K562 (cell line): ENCODE measurements around the gene GAL3ST3. TPM values are rescaled to one million over a fixed set of nuclear protein-coding genes. Genes with fewer than 3 reads are reported as not detected.

Experiments used
- CREM ChIP-seq: IDR thresholded peaks from 2 replicates; pipeline ENCODE4 v1.6.1; 2014; ENCODE audit warnings: antibody characterized with exemption, low read depth
- DACH1 ChIP-seq: fragments of 450-650 bp; IDR thresholded peaks from 2 replicates; pipeline ENCODE4 v1.6.1; 2018; ENCODE audit not compliant: partially characterized antibody
- EGR1 ChIP-seq: fragments of 450-650 bp; conservative IDR thresholded peaks from 2 replicates; pipeline ENCODE4 v1.6.1; 2017; ENCODE audit warnings: mild to moderate bottlenecking
- GATAD2B ChIP-seq: fragments of 450-650 bp; IDR thresholded peaks from 2 replicates; pipeline ENCODE4 v1.6.1; 2017; ENCODE audit warnings: mild to moderate bottlenecking, borderline replicate concordance
- HCFC1 ChIP-seq: IDR thresholded peaks from 2 replicates; pipeline ENCODE4 v1.6.1; 2012; ENCODE audit warnings: low read depth, low read length, improper control_type of control experiment
- HOMEZ ChIP-seq: fragments of 250-450 bp; sonication (Bioruptor Pico); IDR thresholded peaks from 2 replicates; pipeline ENCODE4 v1.4.0; 2020; ENCODE audit warnings: mild to moderate bottlenecking, moderate library complexity
- KLF13 ChIP-seq: fragments of 450-650 bp; IDR thresholded peaks from 2 replicates; pipeline ENCODE4 v1.6.1; 2016; ENCODE audit warnings: missing genetic modification characterization, low read depth, mild to moderate bottlenecking, missing compliant biosample characterization, moderate library complexity, borderline replicate concordance
- L3MBTL2 ChIP-seq: fragments of 450-650 bp; IDR thresholded peaks from 2 replicates; pipeline ENCODE4 v1.6.1; 2016; ENCODE audit warnings: mild to moderate bottlenecking, moderate library complexity
- LARP7 ChIP-seq: fragments of 450-650 bp; IDR thresholded peaks from 2 replicates; pipeline ENCODE4 v1.6.1; 2016
- NCOA4 ChIP-seq: fragments of 450-650 bp; IDR thresholded peaks from 2 replicates; pipeline ENCODE4 v1.6.1; 2018; ENCODE audit warnings: mild to moderate bottlenecking; ENCODE audit not compliant: partially characterized antibody
- RAD21 ChIP-seq, 2 experiments: fragments of 250-450 bp in 1 of 2; fragments of 450-650 bp in 1 of 2; sonication (Bioruptor Pico) in 1 of 2; formaldehyde crosslinking in 1 of 2; IDR thresholded peaks in 1 of 2; conservative IDR thresholded peaks in 1 of 2; 2 replicates each; pipeline versions ENCODE4 v1.4.0 to v1.8.0; 2020 to 2022; ENCODE audit warnings: mild to moderate bottlenecking in 2 of 2, moderate library complexity in 1 of 2
- RCOR1 ChIP-seq, 2 experiments: IDR thresholded peaks; 2 replicates each; pipeline ENCODE4 v1.6.1; 2012; ENCODE audit warnings: low read depth in 2 of 2, low read length in 2 of 2, borderline replicate concordance in 1 of 2, improper control_type of control experiment in 1 of 2
- SIN3A ChIP-seq, 2 experiments: fragments of 150-350 bp in 1 of 2; IDR thresholded peaks; 2 replicates each; pipeline ENCODE4 v1.6.1; 2011 to 2016; ENCODE audit warnings: borderline replicate concordance in 2 of 2, low read depth in 2 of 2, low read length in 2 of 2, mild to moderate bottlenecking in 2 of 2, moderate library complexity in 2 of 2; ENCODE audit not compliant: control insufficient read depth in 1 of 2
- TFAP4 ChIP-seq: sonication (generic); formaldehyde crosslinking; IDR thresholded peaks from 2 replicates; pipeline ENCODE4 v1.8.0; 2022; ENCODE audit warnings: missing genetic modification reagents, mild to moderate bottlenecking, moderate library complexity, borderline replicate concordance
- XRCC5 ChIP-seq: fragments of 200-400 bp; formaldehyde crosslinking; IDR thresholded peaks from 2 replicates; pipeline ENCODE4 v1.6.1; 2017; ENCODE audit warnings: low read depth, mild to moderate bottlenecking, low read length
- ZNF232 ChIP-seq: sonication (generic); formaldehyde crosslinking; IDR thresholded peaks from 2 replicates; pipeline ENCODE4 v1.8.0; 2022; ENCODE audit warnings: mild to moderate bottlenecking, missing genetic modification reagents
- ZNF41 ChIP-seq: fragments of 250-450 bp; sonication (Bioruptor Pico); conservative IDR thresholded peaks from 2 replicates; pipeline ENCODE4 v1.4.0; 2020; ENCODE audit warnings: mild to moderate bottlenecking
- ZNF695 ChIP-seq: fragments of 450-650 bp; formaldehyde crosslinking; IDR thresholded peaks from 2 replicates; pipeline ENCODE4 v1.4.0; 2020; ENCODE audit warnings: mild to moderate bottlenecking, moderate library complexity
- polyA plus RNA-seq, 8 experiments: library from polyadenylated mRNA; depleted of rRNA in 4 of 8; stranded (reverse) in 5 of 8; unstranded in 3 of 8; fragments of >200 nt; fragmentation: Nextera tagmentation in 2 of 8; fragmentation: Illumina TruSeq in 1 of 8; extraction: Ambion mirVana in 2 of 8; extraction: Trizol in 1 of 8; gene quantifications; 2 replicates each; pipeline versions ENCODE4 v1.2.1 to v1.2.3, GENCODE V29; 2011 to 2014; ENCODE audit warnings: inconsistent platforms in 1 of 8, missing spikeins in 1 of 8
- total RNA-seq, 7 experiments: library from RNA; depleted of rRNA in 6 of 7; stranded (reverse); fragments of >200 nt in 6 of 7; fragmentation: Illumina TruSeq in 2 of 7; extraction: Trizol in 2 of 7; gene quantifications; 2 replicates each; pipeline versions ENCODE4 v1.2.1 to v1.2.3, GENCODE V29; 2011 to 2021; ENCODE audit warnings: low replicate concordance in 1 of 7
- TF ChIP-seq, protein P1 (sequence below): fragments of 450-650 bp; IDR thresholded peaks from 2 replicates; pipeline ENCODE4 v1.6.1; 2016; ENCODE audit warnings: borderline replicate concordance

The GAL3ST3 gene
- total and polyA plus RNA-seq, 9 of the 15 experiments (the other 6 are each of a cell fraction or from before 2014, with no cell fraction given) = not detected

GRCh38 chr11:66045177-66045639, 3.8 kb downstream of the GAL3ST3 start (continued):
- TF ChIP-seq TFAP4 (CRISPR knock-in tag) = peak; percentile 99
- TF ChIP-seq HCFC1 = no peak; the same call in 1 of the 2 replicates
- TF ChIP-seq DACH1 = peak; percentile 77
- TF ChIP-seq L3MBTL2 = no peak
- TF ChIP-seq RCOR1 (IDR thresholded peaks at IDR 0.05; ENCODE audit: borderline replicate concordance in 1 of 2, low read depth in 2 of 2, low read length in 2 of 2) = peak in 1 of 2 experiments; percentile 64; a peak in 2 of 4 replicates
- peak; percentile 19; the same call in 1 of the 2 replicates for TF ChIP-seq EGR1
- no peak for TF ChIP-seq NCOA4
- TF ChIP-seq RAD21 (CRISPR knock-in tag; conservative IDR thresholded peaks at IDR 0.05 in 1 of 2, IDR thresholded peaks at IDR 0.05 in 1 of 2) = peak; percentile 46 to 62
- TF ChIP-seq CREM = peak; percentile 26; the same call in 1 of the 2 replicates
- TF ChIP-seq SIN3A (IDR thresholded peaks at IDR 0.05; ENCODE audit: borderline replicate concordance in 2 of 2, control insufficient read depth in 1 of 2, low read depth in 2 of 2, low read length in 2 of 2) = peak in 1 of 2 experiments; percentile 76; a peak in 1 of 4 replicates
- TF ChIP-seq, protein P1, sequence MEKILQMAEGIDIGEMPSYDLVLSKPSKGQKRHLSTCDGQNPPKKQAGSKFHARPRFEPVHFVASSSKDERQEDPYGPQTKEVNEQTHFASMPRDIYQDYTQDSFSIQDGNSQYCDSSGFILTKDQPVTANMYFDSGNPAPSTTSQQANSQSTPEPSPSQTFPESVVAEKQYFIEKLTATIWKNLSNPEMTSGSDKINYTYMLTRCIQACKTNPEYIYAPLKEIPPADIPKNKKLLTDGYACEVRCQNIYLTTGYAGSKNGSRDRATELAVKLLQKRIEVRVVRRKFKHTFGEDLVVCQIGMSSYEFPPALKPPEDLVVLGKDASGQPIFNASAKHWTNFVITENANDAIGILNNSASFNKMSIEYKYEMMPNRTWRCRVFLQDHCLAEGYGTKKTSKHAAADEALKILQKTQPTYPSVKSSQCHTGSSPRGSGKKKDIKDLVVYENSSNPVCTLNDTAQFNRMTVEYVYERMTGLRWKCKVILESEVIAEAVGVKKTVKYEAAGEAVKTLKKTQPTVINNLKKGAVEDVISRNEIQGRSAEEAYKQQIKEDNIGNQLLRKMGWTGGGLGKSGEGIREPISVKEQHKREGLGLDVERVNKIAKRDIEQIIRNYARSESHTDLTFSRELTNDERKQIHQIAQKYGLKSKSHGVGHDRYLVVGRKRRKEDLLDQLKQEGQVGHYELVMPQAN = no peak
- TF ChIP-seq KLF13 (tag) = peak; percentile 97
- no peak for TF ChIP-seq HOMEZ (CRISPR knock-in tag)
- no peak for TF ChIP-seq ZNF695 (CRISPR knock-in tag)
- TF ChIP-seq LARP7 = no peak
- no peak for TF ChIP-seq ZNF232 (CRISPR knock-in tag)
- TF ChIP-seq GATAD2B = no peak
- 0 out of 2 replicates have a peak, but pooled peaks have one; percentile 59 for TF ChIP-seq XRCC5
- TF ChIP-seq ZNF41 (CRISPR knock-in tag) = no peak
